Stimulated activated effector memory CD8-positive, alpha-beta T cell treated with anti-CD3 and anti-CD28 coated beads, Interleukin-12 subunit alpha, Interleukin-12 subunit beta, amount 100 ng/mL, for 72 hours (primary cell): Measurements from ENCODE around the gene TTC27.

Source experiments
- ATAC-seq: fragments of 150-1000 bp; cut with Tn5 transposase; 2 replicates; pipeline ENCODE4 v1.10.0; 2021
- DNase-seq, 2 donors: peaks; one replicate each; pipeline ENCODE4 v3.0.0; 2021 to 2022; ENCODE audit warnings: low spot score in 2 of 2
- H3K27ac Mint-ChIP-seq: one replicate; pipeline ENCODE4 v1.8.0; 2022; ENCODE audit warnings: mild to moderate bottlenecking, mixed read lengths
- H3K36me3 Mint-ChIP-seq: one replicate; pipeline ENCODE4 v1.8.0; 2022; ENCODE audit warnings: mild to moderate bottlenecking, mixed read lengths
- H3K4me1 Mint-ChIP-seq: one replicate; pipeline ENCODE4 v1.8.0; 2022; ENCODE audit warnings: mixed read lengths
- H3K4me3 Mint-ChIP-seq: one replicate; pipeline ENCODE4 v1.8.0; 2022; ENCODE audit warnings: mild to moderate bottlenecking, mixed read lengths
- H3K9me3 Mint-ChIP-seq: one replicate; pipeline ENCODE4 v1.8.0; 2022; ENCODE audit warnings: mixed read lengths

Gene TTC27

DNA sequence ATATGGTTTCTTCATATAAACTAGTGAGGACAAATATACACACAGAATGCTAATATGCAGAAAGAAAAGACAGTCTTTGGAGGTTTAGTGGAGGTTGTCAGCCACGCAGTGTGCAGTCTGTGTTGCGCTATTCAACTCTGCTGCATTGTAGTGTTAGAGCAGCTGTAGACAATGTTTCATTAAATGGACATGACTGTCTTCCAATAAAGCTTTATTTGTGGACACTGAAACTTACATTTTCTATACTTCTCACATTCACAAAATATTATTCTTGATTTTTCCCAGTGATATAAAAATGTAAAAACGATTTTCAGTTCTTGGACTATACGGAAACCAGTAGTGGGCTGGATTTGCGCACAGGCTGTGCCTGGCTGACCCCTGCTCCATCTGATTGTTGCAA is 13.3 kb downstream of the TTC27 start:
- H3K4me3 Mint-ChIP-seq, result no peak overlapping the region
- ATAC-seq, result no peak
- no peak for DNase-seq
- peaks cover 6% of the 10 kb centered on the region for H3K4me1 Mint-ChIP-seq
- peaks cover 100% of the 10 kb centered on the region for H3K36me3 Mint-ChIP-seq
- no peak overlapping the region for H3K27ac Mint-ChIP-seq
- H3K9me3 Mint-ChIP-seq, result no peaks in the 10 kb centered on the region

DNA sequence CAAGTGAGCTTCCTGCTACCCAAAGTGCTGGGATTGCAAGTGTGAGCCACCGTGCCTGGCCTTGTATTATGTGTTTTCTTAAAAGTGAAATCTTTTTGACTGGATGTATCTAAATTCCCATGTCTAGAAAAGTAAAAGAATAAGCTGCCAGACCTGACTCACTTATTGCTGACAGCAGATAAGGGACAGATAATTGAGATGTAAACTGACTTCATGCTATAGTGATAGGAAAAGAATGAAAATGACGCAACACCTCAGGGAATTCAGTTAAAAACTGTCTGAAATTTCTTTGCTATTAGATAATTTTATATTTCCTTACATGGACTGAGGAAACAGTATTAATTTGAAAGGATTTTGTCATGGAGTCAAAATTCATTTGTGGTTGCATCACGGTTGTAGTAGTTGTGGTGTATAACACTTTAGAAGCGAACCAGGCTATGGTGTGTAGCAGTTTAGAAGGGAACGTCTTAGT is 19.4 kb downstream of the TTC27 start:
- no peak for ATAC-seq
- H3K4me3 Mint-ChIP-seq, result no peak overlapping the region
- peaks cover 97% of the 10 kb centered on the region for H3K36me3 Mint-ChIP-seq

DNA sequence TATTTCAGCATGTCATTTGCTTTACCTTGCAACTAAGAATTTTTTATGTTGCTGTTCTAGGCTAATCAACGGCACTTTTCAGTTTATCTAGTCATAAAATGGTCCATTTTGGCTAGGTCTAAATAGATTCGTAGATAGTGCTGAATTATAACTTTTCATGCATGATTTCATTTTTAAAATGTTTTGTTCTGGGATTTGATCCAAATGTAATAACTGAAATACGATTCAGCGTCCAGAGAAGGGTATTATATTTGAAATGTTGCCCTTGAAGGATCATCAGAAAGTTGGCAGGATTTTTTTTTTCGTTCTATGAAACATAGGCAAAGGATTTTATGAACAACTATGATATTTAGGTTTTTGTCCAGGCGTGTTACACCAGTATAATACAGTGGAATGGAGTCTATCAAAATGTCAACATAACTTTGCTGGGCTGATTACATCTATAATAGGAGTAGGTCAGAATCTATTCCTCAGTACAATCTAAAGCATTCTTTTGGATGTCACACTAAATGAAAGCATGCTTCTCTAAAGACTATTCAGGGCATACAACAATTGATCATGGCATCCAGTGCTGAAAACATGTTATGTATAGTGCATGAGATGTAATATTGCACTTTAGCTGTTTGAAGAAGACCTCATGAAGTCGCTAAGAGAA is 24.8 kb downstream of the TTC27 start:
- no peak overlapping the region for H3K27ac Mint-ChIP-seq
- peaks cover 90% of the 10 kb centered on the region for H3K36me3 Mint-ChIP-seq
- DNase-seq, result no peak
- H3K9me3 Mint-ChIP-seq, result no peaks in the 10 kb centered on the region
- no peak for ATAC-seq
- no peak overlapping the region for H3K4me3 Mint-ChIP-seq
- no peaks in the 10 kb centered on the region for H3K4me1 Mint-ChIP-seq

More for the DNA sequence above, 19.4 kb downstream of the TTC27 start:
- DNase-seq, result no peak
- H3K9me3 Mint-ChIP-seq, result no peaks in the 10 kb centered on the region
- no peak overlapping the region for H3K27ac Mint-ChIP-seq
- H3K4me1 Mint-ChIP-seq, result peaks cover 6% of the 10 kb centered on the region

DNA sequence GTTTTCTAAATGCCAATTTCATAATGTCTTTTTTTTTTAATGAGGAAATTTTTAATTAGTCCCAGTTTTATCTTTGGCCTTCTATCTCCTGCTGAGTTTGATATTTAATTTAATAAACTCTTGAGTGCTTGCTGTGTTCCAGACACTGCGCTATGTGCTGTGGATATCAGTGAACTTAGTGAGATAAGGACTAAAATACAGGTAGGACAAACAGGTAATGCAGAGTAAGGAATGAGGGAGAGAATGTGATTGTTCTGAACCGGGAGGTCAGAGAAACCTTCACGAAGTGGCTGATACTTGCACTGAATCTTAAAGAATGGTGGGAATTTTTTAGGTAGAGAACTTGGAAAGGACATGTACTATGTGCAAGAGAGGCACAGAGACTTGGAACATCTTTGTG is 28.2 kb downstream of the TTC27 start:
- Mint-ChIP-seq H3K4me3 (no peak overlapping the region), H3K9me3 (no peaks in the 10 kb centered on the region), H3K4me1 (peaks cover 2% of the 10 kb centered on the region), H3K36me3 (peaks cover 73% of the 10 kb centered on the region), H3K27ac (no peak overlapping the region)
- DNase-seq (no peak), ATAC-seq (no peak)

DNA sequence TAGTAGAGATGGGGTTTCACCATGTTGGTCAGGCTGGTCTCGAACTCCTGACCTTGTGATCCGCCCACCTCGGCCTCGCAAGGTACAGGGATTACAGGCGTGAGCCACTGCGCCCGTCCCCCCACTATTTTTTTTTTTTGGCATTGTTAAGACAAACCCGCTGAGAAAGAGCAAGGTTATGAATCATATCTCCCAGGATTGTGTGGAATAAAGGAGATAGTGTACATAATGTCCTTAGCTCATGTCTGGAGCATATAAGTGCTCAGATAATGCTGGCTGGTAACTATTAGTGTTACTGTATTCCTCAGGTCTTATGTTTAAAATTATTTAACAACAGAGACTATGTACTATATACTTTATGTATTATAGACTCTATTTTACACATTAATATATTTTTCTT is 36.0 kb downstream of the TTC27 start:
- Mint-ChIP-seq H3K27ac (no peak overlapping the region), H3K4me3 (no peak overlapping the region), H3K36me3 (peaks cover 50% of the 10 kb centered on the region), H3K9me3 (no peaks in the 10 kb centered on the region), H3K4me1 (peaks cover 20% of the 10 kb centered on the region)
- DNase-seq (no peak), ATAC-seq (no peak)

DNA sequence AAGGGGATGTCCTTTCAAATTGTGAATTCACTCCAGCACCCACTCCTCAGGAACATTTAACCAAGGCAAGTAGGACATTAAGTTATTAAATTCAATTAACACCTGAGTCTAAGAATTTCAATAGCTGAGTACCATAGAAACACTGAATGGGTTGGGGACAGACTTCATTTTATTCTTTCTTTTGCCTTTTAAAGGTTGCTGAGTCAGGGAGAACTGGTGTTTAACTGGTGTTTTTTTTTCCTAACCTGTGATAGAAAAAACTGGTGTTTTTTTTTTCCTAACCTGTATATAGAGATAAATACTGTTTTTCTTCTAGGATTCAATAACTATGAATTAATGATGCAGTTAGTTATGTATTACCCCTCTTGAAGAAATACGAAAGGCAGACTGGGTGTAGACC is 38.9 kb downstream of the TTC27 start:
- no peaks in the 10 kb centered on the region for H3K9me3 Mint-ChIP-seq
- peaks cover 11% of the 10 kb centered on the region for H3K4me1 Mint-ChIP-seq
- no peak overlapping the region for H3K4me3 Mint-ChIP-seq
- DNase-seq (no peak), ATAC-seq (no peak)
- H3K36me3 Mint-ChIP-seq, result peaks cover 63% of the 10 kb centered on the region
- no peak overlapping the region for H3K27ac Mint-ChIP-seq

DNA sequence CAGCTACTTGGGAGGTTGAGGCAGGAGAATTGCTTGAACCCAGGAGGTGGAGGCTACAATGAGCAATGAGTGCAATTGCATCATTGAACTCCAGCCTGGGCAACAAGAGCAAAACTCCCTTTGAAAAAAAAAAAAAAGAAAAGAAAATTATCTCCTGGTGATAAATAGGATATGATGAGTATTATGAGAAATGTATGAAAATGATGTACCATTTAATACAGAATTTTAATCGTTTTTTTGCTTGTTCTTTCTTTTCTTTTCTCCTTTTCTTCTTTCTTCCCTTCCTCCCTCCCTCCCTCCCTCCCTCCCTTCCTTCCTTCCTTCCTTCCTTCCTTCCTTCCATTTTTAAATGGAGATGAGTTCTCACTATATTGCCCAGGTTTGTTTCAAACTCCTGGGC is 40.4 kb downstream of the TTC27 start:
- no peak overlapping the region for H3K27ac Mint-ChIP-seq
- ATAC-seq (no peak), DNase-seq (no peak)
- H3K4me1 Mint-ChIP-seq, result no peaks in the 10 kb centered on the region
- H3K36me3 Mint-ChIP-seq, result peaks cover 78% of the 10 kb centered on the region
- H3K9me3 Mint-ChIP-seq, result no peaks in the 10 kb centered on the region
- no peak overlapping the region for H3K4me3 Mint-ChIP-seq

DNA sequence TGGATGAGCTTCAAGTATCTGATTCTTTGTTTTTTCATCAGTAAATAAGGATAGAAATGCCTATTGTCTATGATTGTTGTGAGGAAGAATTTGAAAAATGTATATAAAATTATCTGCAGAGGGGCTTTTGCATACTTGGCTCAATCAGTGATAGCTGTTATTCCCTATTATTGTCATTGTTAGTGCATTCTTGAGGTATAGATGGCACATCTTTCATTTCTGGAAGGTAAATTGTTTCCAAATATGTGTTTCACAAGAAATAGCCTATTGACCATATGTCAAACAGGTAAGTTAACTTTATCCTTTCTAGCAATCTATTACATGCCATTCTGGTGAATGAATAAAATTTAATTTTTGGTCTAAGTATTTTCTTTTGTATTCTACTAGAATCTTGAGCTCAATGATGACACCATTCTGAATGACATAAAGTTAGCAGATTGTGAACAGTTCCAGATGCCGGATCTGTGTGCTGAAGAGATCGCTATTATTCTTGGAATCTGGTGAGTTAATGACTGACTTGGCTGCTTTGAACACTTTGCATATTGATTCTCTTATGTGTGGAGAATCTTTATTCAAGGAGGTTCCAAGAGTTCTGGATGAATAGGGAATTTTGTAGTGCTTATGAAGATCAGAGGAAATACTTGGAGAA is 44.2 kb downstream of the TTC27 start:
- no peaks in the 10 kb centered on the region for H3K4me1 Mint-ChIP-seq
- H3K9me3 Mint-ChIP-seq, result no peaks in the 10 kb centered on the region
- ATAC-seq (no peak), DNase-seq (no peak)
- H3K4me3 Mint-ChIP-seq, result no peak overlapping the region
- peaks cover 90% of the 10 kb centered on the region for H3K36me3 Mint-ChIP-seq
- no peak overlapping the region for H3K27ac Mint-ChIP-seq

DNA sequence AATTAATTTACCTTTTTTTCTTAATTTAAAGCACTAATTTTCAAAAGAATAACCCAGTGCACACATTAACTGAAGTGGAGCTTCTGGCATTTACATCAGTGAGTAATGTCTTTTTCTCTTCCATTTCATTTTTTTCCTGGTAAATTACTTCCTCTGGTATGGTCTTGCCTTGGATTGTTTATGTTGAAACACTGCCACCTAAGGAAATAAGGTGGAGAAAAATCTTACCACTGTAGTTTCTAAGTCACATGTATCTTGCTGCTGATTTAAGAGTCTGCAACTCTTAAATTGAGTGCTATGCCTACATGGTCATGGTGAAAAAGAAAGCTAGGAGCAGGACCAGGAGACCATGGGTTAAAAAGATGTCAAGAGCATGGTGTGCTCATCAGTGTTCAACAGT is 51.0 kb downstream of the TTC27 start:
- peaks cover 76% of the 10 kb centered on the region for H3K36me3 Mint-ChIP-seq
- H3K4me1 Mint-ChIP-seq, result peaks cover 9% of the 10 kb centered on the region
- no peak for ATAC-seq
- no peak overlapping the region for H3K27ac Mint-ChIP-seq
- DNase-seq, result no peak
- H3K9me3 Mint-ChIP-seq, result no peaks in the 10 kb centered on the region
- no peak overlapping the region for H3K4me3 Mint-ChIP-seq

DNA sequence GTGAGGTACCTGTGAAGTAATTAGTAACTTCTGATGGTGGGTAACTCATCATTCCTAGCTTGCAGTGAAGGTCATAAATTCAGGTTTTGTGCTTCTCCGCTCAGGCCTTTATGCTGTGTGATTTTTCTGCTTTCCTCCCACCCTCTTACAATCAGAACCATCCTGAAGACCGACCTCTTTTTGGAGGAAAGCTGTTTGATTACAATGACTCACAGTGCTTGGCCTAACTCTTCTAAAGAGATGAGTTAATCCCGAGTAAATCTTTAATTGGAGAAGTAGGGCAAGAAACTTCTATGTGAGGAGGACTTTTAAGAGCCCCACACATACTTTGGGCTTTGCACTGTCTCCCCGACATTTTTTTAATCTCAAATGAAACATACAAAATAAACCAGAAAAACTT is 53.1 kb downstream of the TTC27 start:
- H3K4me3 Mint-ChIP-seq, result no peak overlapping the region
- DNase-seq (no peak), ATAC-seq (no peak)
- no peak overlapping the region for H3K27ac Mint-ChIP-seq
- H3K9me3 Mint-ChIP-seq, result no peaks in the 10 kb centered on the region
- peaks cover 9% of the 10 kb centered on the region for H3K4me1 Mint-ChIP-seq
- H3K36me3 Mint-ChIP-seq, result peaks cover 71% of the 10 kb centered on the region

DNA sequence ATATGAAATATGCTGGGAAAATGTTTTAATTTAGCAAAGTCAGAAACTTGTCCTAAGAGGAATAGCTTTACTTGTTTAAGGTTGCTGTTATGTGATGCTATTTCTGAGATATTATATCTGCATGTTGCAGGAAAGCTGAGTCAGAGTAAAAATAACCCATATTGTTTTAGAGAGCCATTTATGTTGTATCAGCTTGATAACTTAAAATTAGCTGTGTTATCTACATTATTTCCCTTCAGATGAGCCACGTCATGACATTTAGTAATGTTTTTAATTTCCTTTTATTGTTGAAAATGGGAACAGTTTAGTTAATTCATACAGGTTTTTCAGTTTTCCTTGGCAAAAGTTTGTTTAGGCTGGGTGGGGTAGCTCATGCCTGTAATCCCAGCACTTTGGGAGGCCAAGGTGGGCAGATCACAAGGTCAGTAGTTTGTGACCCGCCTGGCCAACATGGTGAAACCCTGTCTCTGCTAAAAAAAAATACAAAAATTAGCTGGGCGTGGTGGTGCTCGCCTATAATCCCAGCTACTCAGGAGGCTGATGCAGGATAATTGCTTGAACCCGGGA is 55.8 kb downstream of the TTC27 start:
- Mint-ChIP-seq H3K27ac (no peak overlapping the region), H3K4me1 (peaks cover 9% of the 10 kb centered on the region), H3K36me3 (peaks cover 65% of the 10 kb centered on the region), H3K4me3 (no peak overlapping the region), H3K9me3 (no peaks in the 10 kb centered on the region)
- ATAC-seq, result no peak
- no peak for DNase-seq

DNA sequence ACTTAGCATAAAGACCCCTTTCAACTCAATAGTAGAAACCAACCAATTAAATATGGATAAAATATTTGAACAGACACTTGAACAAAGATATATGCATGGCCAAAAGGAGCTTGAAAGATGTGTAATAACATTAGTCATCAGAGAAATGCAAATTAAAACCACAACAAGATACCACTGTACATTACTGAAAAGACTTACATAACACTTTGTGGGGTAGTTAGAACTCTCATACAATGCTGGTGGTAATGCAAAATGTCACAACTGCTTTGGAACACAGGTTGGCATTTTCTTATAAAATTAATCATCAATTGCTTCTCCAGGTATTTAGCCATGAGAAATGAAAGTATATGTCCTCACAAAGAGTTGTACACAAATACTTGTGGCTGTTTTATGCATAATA is 60.7 kb downstream of the TTC27 start:
- peaks cover 42% of the 10 kb centered on the region for H3K36me3 Mint-ChIP-seq
- no peak overlapping the region for H3K27ac Mint-ChIP-seq
- H3K9me3 Mint-ChIP-seq, result no peaks in the 10 kb centered on the region
- no peaks in the 10 kb centered on the region for H3K4me1 Mint-ChIP-seq
- H3K4me3 Mint-ChIP-seq, result no peak overlapping the region
- ATAC-seq (peak; percentile 85), DNase-seq (no peak)

DNA sequence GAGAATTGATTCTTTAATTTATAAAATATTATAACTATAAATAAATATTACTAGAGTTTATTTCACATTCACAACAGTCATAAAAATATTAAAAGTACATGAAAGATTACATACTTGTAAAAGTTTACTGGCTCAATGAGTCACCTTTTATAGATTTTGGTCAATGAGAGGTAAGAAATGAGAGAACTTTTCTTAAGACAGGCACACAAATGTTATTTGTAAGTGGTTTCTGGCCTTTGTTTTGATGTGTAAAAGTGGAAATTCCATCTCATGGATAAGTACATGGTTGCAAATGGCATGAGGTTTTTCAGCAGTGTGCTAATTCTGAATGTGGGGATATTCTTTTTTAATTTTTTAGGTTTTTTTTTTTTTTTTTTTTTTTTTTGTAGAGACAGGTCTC is 63.8 kb downstream of the TTC27 start:
- H3K4me3 Mint-ChIP-seq, result no peak overlapping the region
- ATAC-seq, result no peak
- H3K4me1 Mint-ChIP-seq, result no peaks in the 10 kb centered on the region
- no peak overlapping the region for H3K27ac Mint-ChIP-seq
- no peak for DNase-seq
- no peaks in the 10 kb centered on the region for H3K9me3 Mint-ChIP-seq
- peaks cover 30% of the 10 kb centered on the region for H3K36me3 Mint-ChIP-seq

DNA sequence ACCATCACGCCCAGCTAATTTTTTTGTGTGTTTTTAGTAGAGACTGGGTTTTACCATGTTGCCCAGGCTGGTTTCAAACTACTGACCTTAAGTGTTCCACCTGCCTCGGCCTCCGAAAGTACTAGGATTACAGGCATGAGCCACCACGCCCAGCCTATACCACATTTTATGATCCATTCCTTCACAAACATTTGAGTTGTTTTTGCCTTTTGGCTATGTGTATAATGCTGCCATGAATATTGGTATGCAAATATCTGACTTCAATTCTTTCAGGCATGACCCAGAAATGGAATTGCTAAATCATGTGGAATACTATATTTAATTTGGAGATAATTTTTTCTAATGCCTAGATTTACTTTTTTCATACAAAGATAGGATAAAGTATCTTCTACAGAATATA is 68.6 kb downstream of the TTC27 start:
- DNase-seq, result no peak
- H3K4me3 Mint-ChIP-seq, result no peak overlapping the region
- H3K9me3 Mint-ChIP-seq, result no peaks in the 10 kb centered on the region
- no peak overlapping the region for H3K27ac Mint-ChIP-seq
- peaks cover 6% of the 10 kb centered on the region for H3K4me1 Mint-ChIP-seq
- peaks cover 15% of the 10 kb centered on the region for H3K36me3 Mint-ChIP-seq
- ATAC-seq, result no peak

DNA sequence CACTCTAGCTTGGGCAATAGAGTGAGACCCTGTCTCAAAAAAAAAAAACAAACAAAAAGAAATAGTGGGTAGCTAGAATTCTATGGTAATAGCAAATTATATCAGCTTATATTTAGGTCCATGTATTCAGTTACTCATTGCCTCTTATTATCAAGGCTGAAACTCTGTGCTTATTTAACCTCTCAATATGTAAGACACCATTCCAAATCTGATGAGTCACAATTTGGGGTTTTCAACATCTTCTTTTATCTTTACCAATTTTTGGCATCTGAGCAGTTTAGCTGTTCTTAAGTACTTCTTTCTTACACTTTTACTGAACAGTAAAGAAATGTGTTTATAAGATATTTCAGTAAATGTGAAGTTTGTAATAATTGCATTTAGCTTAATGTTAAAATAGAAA is 69.3 kb downstream of the TTC27 start:
- Mint-ChIP-seq H3K36me3 (peaks cover 15% of the 10 kb centered on the region), H3K9me3 (no peaks in the 10 kb centered on the region), H3K4me1 (peaks cover 8% of the 10 kb centered on the region), H3K4me3 (no peak overlapping the region), H3K27ac (no peak overlapping the region)
- DNase-seq (no peak), ATAC-seq (no peak)

DNA sequence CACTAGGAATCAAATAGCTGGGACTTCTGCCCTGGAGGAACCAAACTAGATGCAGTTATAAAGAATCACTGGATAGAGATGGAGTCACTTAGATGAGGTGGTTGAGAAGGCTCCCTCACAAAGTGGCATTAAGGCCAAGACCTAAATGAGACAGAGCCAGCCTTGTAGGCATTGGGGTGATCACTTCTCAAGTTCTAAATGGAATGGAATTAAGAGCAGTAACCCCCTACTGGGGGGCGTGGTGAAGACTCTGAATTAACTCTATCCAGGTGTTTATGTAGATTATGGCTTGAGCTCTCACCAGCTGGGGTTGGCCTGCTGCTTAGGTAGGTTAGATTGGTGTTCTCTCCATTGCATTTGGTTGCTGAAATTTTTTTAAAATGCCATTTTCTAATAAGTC is 71.3 kb downstream of the TTC27 start:
- H3K36me3 Mint-ChIP-seq, result peaks cover 29% of the 10 kb centered on the region
- peaks cover 8% of the 10 kb centered on the region for H3K4me1 Mint-ChIP-seq
- no peaks in the 10 kb centered on the region for H3K9me3 Mint-ChIP-seq

More for the DNA sequence above, 71.3 kb downstream of the TTC27 start:
- no peak for DNase-seq
- ATAC-seq, result no peak
- Mint-ChIP-seq H3K27ac (no peak overlapping the region), H3K4me3 (no peak overlapping the region)
